ENCODE measurements around the gene B3GNT9.

B3GNT9 gene

GRCh38 chr16:67173323-67173722, 22.5 kb upstream of the B3GNT9 start:
- TF ChIP-seq CREB1 (IDR thresholded peaks at IDR 0.05; ENCODE audit: low read depth) (no peak), TAF1 (IDR thresholded peaks at IDR 0.05; ENCODE audit: low read depth) (no peak), RAD21 (IDR thresholded peaks at IDR 0.05; ENCODE audit: low read depth) (no peak), YY1 (IDR thresholded peaks at IDR 0.05; ENCODE audit: low read depth) (no peak), MAX (IDR thresholded peaks at IDR 0.05) (no peak), REST (IDR thresholded peaks at IDR 0.05; ENCODE audit: low read depth) (no peak), FOXM1 (IDR thresholded peaks at IDR 0.05; ENCODE audit: borderline replicate concordance, low read depth) (no peak), EP300 (IDR thresholded peaks at IDR 0.05; ENCODE audit: borderline replicate concordance) (no peak), TEAD4 (IDR thresholded peaks at IDR 0.05) (no peak)
- TF ChIP-seq, protein P1, sequence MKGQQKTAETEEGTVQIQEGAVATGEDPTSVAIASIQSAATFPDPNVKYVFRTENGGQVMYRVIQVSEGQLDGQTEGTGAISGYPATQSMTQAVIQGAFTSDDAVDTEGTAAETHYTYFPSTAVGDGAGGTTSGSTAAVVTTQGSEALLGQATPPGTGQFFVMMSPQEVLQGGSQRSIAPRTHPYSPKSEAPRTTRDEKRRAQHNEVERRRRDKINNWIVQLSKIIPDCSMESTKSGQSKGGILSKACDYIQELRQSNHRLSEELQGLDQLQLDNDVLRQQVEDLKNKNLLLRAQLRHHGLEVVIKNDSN (IDR thresholded peaks at IDR 0.05), result no peak

DNA sequence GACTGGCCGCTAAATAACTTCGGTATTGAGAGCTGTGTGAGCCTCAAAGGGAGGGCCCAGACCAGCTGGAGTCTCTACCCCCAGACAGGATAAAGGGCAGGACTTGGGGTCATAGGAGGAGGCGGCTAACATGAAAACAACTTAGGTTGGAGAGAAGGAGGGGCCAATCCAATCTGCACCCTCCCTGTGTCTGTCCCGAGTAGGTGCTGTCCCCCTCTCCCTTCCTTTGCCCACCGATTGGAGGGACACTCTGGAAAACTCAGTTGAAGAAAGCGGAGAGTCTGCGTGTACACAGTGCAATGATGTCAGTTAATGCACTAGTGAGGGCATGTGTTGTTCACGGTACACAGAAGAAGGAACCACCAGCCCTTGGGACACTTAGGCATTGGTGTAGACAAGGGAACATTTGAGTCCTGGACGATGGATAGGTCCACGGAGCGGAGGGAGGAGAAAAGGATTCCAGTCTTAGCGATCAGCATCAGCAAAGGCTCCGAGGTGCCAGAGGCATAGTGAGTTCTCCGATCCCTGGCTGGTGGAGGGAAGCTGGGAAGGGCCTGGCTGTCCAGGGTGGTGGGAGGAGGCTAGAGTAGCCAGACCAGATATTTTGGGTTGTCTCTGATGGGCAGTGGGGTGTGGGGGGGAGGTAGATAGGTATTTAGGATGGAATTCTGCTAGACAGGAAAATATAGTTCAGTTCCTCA, 20.3 kb upstream of the B3GNT9 start:
- TF ChIP-seq EP300 (IDR thresholded peaks at IDR 0.05; ENCODE audit: borderline replicate concordance) (no peak), YY1 (IDR thresholded peaks at IDR 0.05; ENCODE audit: low read depth) (no peak), TEAD4 (IDR thresholded peaks at IDR 0.05) (no peak), NFIC (IDR thresholded peaks at IDR 0.05) (no peak), CREB1 (IDR thresholded peaks at IDR 0.05; ENCODE audit: low read depth) (no peak), REST (IDR thresholded peaks at IDR 0.05; ENCODE audit: low read depth) (no peak)

- TF ChIP-seq TEAD4 (IDR thresholded peaks at IDR 0.05) (no peak), ZBTB7A (IDR thresholded peaks at IDR 0.05; ENCODE audit: low read depth) (peak; percentile 72), EGR1 (IDR thresholded peaks at IDR 0.05) (peak; percentile 51; the same call in 1 of the 2 replicates), MAX (IDR thresholded peaks at IDR 0.05) (peak; percentile 69), RAD21 (IDR thresholded peaks at IDR 0.05; ENCODE audit: low read depth) (peak; percentile 3; the same call in 1 of the 2 replicates)
- TF ChIP-seq, protein P1 (IDR thresholded peaks at IDR 0.05), result no peak
Observed at GRCh38 chr16:67170168-67170948, 19.6 kb upstream of the B3GNT9 start, which contains the start of gene NOL3. Gene NOL3 (plus strand): TSS chr16:67170538.

- TF ChIP-seq ZBTB7A (IDR thresholded peaks at IDR 0.05; ENCODE audit: low read depth), result peak; percentile 74; the same call in 1 of the 2 replicates
- TF ChIP-seq RAD21 (IDR thresholded peaks at IDR 0.05; ENCODE audit: low read depth), result peak; percentile 27; the same call in 1 of the 2 replicates
- TF ChIP-seq NFIC (IDR thresholded peaks at IDR 0.05), result no peak
Observed at GRCh38 chr16:67169642-67170167, 18.9 kb upstream of the B3GNT9 start.

- TF ChIP-seq CEBPB (IDR thresholded peaks at IDR 0.05) (no peak), REST (IDR thresholded peaks at IDR 0.05; ENCODE audit: low read depth) (peak; percentile 67)
Observed at GRCh38 chr16:67169011-67169451, 18.2 kb upstream of the B3GNT9 start.
